Smooth muscle cell (in vitro differentiated cells): ENCODE results near the gene PSENEN. TPM values are rescaled to one million over a fixed set of nuclear protein-coding genes. Genes with fewer than 3 reads are reported as not detected.

Experiments
- DNase-seq: peaks from one replicate; lab custom pipeline; 2025; ENCODE audit not compliant: unreplicated experiment; lab: John Stamatoyannopoulos, UW
- H2AFZ ChIP-seq: fragments of 200-600 bp; sonication (generic); 2 replicates; pipeline ENCODE4 v1.6.0; 2016; ENCODE audit warnings: antibody characterized with exemption, low read depth, mild to moderate bottlenecking
- H3F3A ChIP-seq: fragments of 200-600 bp; sonication (generic); 2 replicates; pipeline ENCODE4 v1.6.0; 2017; ENCODE audit warnings: antibody characterized with exemption, low read depth
- H3K27ac ChIP-seq: fragments of 200-600 bp; sonication (generic); 2 replicates; pipeline ENCODE4 v1.5.1; 2016; ENCODE audit warnings: low read depth, mild to moderate bottlenecking
- H3K27me3 ChIP-seq: fragments of 200-600 bp; sonication (generic); 2 replicates; pipeline ENCODE4 v1.6.1; 2016; ENCODE audit warnings: low read depth, mild to moderate bottlenecking
- H3K36me3 ChIP-seq: fragments of 200-600 bp; sonication (generic); 2 replicates; pipeline ENCODE4 v1.5.1; 2016; ENCODE audit warnings: low read depth
- H3K4me1 ChIP-seq: fragments of 200-600 bp; sonication (generic); 2 replicates; pipeline ENCODE4 v1.5.1; 2016; ENCODE audit warnings: low read depth
- H3K4me2 ChIP-seq: fragments of 200-600 bp; sonication (generic); 2 replicates; pipeline ENCODE4 v1.6.0; 2016; ENCODE audit warnings: mild to moderate bottlenecking
- H3K4me3 ChIP-seq: fragments of 200-600 bp; sonication (generic); 2 replicates; pipeline ENCODE4 v1.5.1; 2016; ENCODE audit warnings: mild to moderate bottlenecking
- H3K79me2 ChIP-seq: fragments of 200-600 bp; sonication (generic); 2 replicates; pipeline ENCODE4 v1.6.0; 2016; ENCODE audit warnings: low read depth, mild to moderate bottlenecking
- H3K9ac ChIP-seq: fragments of 200-600 bp; sonication (generic); 2 replicates; pipeline ENCODE4 v1.6.0; 2016; ENCODE audit warnings: low read depth
- H3K9me3 ChIP-seq: fragments of 200-600 bp; sonication (generic); replicated peaks from 2 replicates; pipeline ENCODE4 v1.5.1; 2016; ENCODE audit warnings: low read depth
- H4K20me1 ChIP-seq: fragments of 200-600 bp; sonication (generic); 2 replicates; pipeline ENCODE4 v1.6.0; 2016; ENCODE audit warnings: low read depth
- CTCF ChIP-seq: fragments of 200-600 bp; sonication (generic); IDR thresholded peaks from 2 replicates; pipeline ENCODE4 v1.5.1; 2017; ENCODE audit warnings: borderline replicate concordance, mild to moderate bottlenecking, antibody characterized with exemption; ENCODE audit not compliant: insufficient read depth, poor library complexity, severe bottlenecking
- WGBS: methylation state at CpG from one replicate; pipeline ENCODE4 v1.1.7; 2016; ENCODE audit warnings: low lambda C conversion rate; 5-methylcytosine and 5-hydroxymethylcytosine counted together
- polyA plus RNA-seq: library from polyadenylated mRNA; unstranded; fragments of >200 nt; fragmentation: Nextera tagmentation; extraction: Ambion mirVana; gene quantifications from 2 replicates; pipeline ENCODE4 v1.2.1, GENCODE V29; 2016
- total RNA-seq: library from RNA; depleted of rRNA; stranded (reverse); fragments of >200 nt; gene quantifications from 2 replicates; pipeline ENCODE4 v1.2.3, GENCODE V29; 2014

Gene PSENEN
- total and polyA plus RNA-seq, 2 experiments from 2014 or later = 65.4 to 137 TPM

- H3K4me1 ChIP-seq = no peaks in the 10 kb centered on the region
- no peak for DNase-seq
Observed at GRCh38 chr19:35729763-35730162, 15.7 kb upstream of the PSENEN start.

DNA sequence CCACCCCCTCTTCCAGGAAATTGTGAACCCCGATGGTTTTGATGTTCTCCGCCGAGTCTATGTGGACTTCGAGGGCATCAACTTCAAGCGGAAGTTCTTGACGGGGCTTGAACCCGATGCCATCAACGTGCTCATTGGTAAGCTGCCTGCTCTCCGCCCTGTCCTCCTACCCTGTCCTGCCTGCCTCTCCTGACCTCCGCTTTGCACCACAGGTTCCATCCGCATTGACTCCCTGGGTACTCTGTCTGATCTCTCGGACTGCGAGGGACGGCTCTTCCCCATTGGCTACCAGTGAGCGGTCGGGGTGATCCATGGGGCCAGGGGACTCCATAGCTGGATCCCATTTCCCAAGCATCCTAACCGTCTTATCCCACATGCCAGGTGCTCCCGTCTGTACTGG is 15.1 kb upstream of the PSENEN start:
- Histone ChIP-seq H2AFZ (no peak overlapping the region), H3K4me1 (no peaks in the 10 kb centered on the region), H3K27me3 (no peaks in the 10 kb centered on the region), H3K79me2 (no peaks in the 10 kb centered on the region), H3K9me3 (no peaks in the 10 kb centered on the region), H3K4me3 (no peak overlapping the region), H3K36me3 (peaks cover 6% of the 10 kb centered on the region), H4K20me1 (peaks cover 16% of the 10 kb centered on the region), H3K27ac (no peak overlapping the region), H3K4me2 (no peak overlapping the region), H3F3A (no peaks in the 10 kb centered on the region), H3K9ac (no peak overlapping the region)
- TF ChIP-seq CTCF = no peak
- DNase-seq = no peak
- WGBS = 97% methylated on average over 18 of the region's 18 CpGs

More at GRCh38 chr19:35729763-35730162, 15.7 kb upstream of the PSENEN start:
- Histone ChIP-seq H3K36me3 (peaks cover 6% of the 10 kb centered on the region), H3F3A (no peaks in the 10 kb centered on the region), H3K4me2 (no peak overlapping the region), H3K27me3 (no peaks in the 10 kb centered on the region), H3K9me3 (no peaks in the 10 kb centered on the region), H3K4me3 (no peak overlapping the region), H3K9ac (no peak overlapping the region), H3K79me2 (no peaks in the 10 kb centered on the region), H3K27ac (no peak overlapping the region), H2AFZ (no peak overlapping the region), H4K20me1 (peaks cover 16% of the 10 kb centered on the region)
- 86% methylated on average over 7 of the region's 11 CpGs for WGBS
- TF ChIP-seq CTCF = no peak

DNA sequence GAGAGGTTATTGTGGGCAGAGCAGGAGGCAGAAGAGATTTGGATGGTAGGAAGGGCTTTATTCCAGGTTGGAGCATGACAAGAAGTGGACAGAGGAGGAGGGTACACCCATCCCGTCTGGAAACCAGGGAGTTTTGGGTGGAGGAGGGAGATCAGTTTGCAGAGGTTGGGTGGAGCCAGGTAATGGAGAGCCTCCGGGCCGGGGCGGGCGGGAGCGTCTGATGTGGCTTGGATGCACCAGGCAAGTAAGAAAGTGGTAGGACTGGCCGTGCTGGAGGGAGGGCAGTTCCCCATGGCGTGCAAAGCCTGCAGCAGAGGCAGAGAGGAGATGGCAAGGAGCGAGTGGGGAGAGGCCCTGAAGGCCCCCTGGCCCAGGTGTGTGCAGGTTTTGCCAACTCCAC is 14.1 kb upstream of the PSENEN start:
- no peak overlapping the region for H3K4me3 ChIP-seq
- TF ChIP-seq CTCF = no peak
- no peaks in the 10 kb centered on the region for H3K9me3 ChIP-seq
- no peaks in the 10 kb centered on the region for H3K79me2 ChIP-seq
- 75% methylated on average over 9 of the region's 9 CpGs for WGBS
- H3K9ac ChIP-seq = no peak overlapping the region
- no peaks in the 10 kb centered on the region for H3K4me1 ChIP-seq
- no peaks in the 10 kb centered on the region for H3K27me3 ChIP-seq
- H3F3A ChIP-seq = no peaks in the 10 kb centered on the region
- no peak overlapping the region for H3K27ac ChIP-seq
- H2AFZ ChIP-seq = no peak overlapping the region
- DNase-seq = no peak
- no peak overlapping the region for H3K4me2 ChIP-seq
- peaks cover 16% of the 10 kb centered on the region for H4K20me1 ChIP-seq
- peaks cover 2% of the 10 kb centered on the region for H3K36me3 ChIP-seq

GRCh38 chr19:35731779-35732405 is 13.6 kb upstream of the PSENEN start:
- peaks cover 16% of the 10 kb centered on the region for H4K20me1 ChIP-seq
- no peak overlapping the region for H3K27ac ChIP-seq
- TF ChIP-seq CTCF = no peak
- H3K36me3 ChIP-seq = no peaks in the 10 kb centered on the region
- H3K27me3 ChIP-seq = no peaks in the 10 kb centered on the region
- no peak overlapping the region for H3K9ac ChIP-seq
- H3K9me3 ChIP-seq = no peaks in the 10 kb centered on the region
- H3K79me2 ChIP-seq = no peaks in the 10 kb centered on the region
- WGBS = 99% methylated on average over 13 of the region's 21 CpGs
- H3K4me1 ChIP-seq = no peaks in the 10 kb centered on the region
- H2AFZ ChIP-seq = no peak overlapping the region
- H3F3A ChIP-seq = no peaks in the 10 kb centered on the region
- DNase-seq = no peak
- H3K4me2 ChIP-seq = no peak overlapping the region
- H3K4me3 ChIP-seq = no peak overlapping the region
